Panc1 (cell line): ENCODE measurements around the gene SLC44A3. TPM values are rescaled to one million over a fixed set of nuclear protein-coding genes. Genes with fewer than 3 reads are reported as not detected.

Experiments
- ATAC-seq: fragments of 200-7000 bp; cut with Tn5 transposase; 2 replicates; pipeline ENCODE4 v1.9.1; 2020; ENCODE audit warnings: mild to moderate bottlenecking, moderate library complexity
- BruUV-seq: library from RNA; stranded (reverse); fragments of 400-500 nt; replicated peaks from 2 replicates; lab custom pipeline; 2021; lab: Mats Ljungman, UMichigan
- CTCF ChIA-PET: fragments of 300-600 bp; sonication (Branson Sonifier 250); formaldehyde crosslinking; loops from one replicate; lab custom pipeline; 2022; ENCODE audit warnings: antibody characterized with exemption; lab: Charles Lee
- POLR2A ChIA-PET: fragments of 300-600 bp; sonication (Branson Sonifier 250); formaldehyde crosslinking; loops from one replicate; lab custom pipeline; 2022; ENCODE audit warnings: antibody characterized with exemption; lab: Charles Lee
- DNase-seq: peaks from one replicate; pipeline ENCODE4 v3.0.0-alpha.2; 2010; ENCODE audit warnings: low read depth, low spot score
- H3K27ac ChIP-seq: 2 replicates; pipeline ENCODE4 v1.5.1; 2011; ENCODE audit warnings: mild to moderate bottlenecking, low read length, inconsistent platforms
- H3K27me3 ChIP-seq: fragments of 200-500 bp; sonication (Bioruptor generic); 2 replicates; pipeline ENCODE4 v1.6.0; 2014; ENCODE audit warnings: low read length, inconsistent platforms; ENCODE audit not compliant: control insufficient read depth, insufficient read depth
- H3K36me3 ChIP-seq: fragments of 200-500 bp; sonication (Bioruptor generic); 2 replicates; pipeline ENCODE4 v1.5.1; 2014; ENCODE audit warnings: inconsistent platforms, mild to moderate bottlenecking, low read length, moderate library complexity; ENCODE audit not compliant: control insufficient read depth, insufficient read depth
- H3K4me1 ChIP-seq: 2 replicates; pipeline ENCODE4 v1.5.1; 2011; ENCODE audit warnings: inconsistent platforms, mild to moderate bottlenecking, low read length, moderate library complexity; ENCODE audit not compliant: control insufficient read depth, insufficient read depth
- H3K4me3 ChIP-seq, 2 experiments: 2 replicates each; pipeline ENCODE4 v1.5.1; 2011 to 2012; ENCODE audit warnings: low read depth in 2 of 2, low read length in 2 of 2, mild to moderate bottlenecking in 2 of 2, inconsistent platforms in 1 of 2, moderate library complexity in 1 of 2
- H3K9me3 ChIP-seq: fragments of 200-500 bp; sonication (Bioruptor generic); 2 replicates; pipeline ENCODE4 v1.5.1; 2014; ENCODE audit warnings: low read depth, mild to moderate bottlenecking, inconsistent platforms, low read length, moderate library complexity; ENCODE audit not compliant: control insufficient read depth, insufficient read depth
- CTCF ChIP-seq: fragments of 450-650 bp; IDR thresholded peaks from 2 replicates; pipeline ENCODE4 v1.5.1; 2017; ENCODE audit warnings: mild to moderate bottlenecking
- POLR2AphosphoS5 ChIP-seq: IDR thresholded peaks from 2 replicates; pipeline ENCODE4 v1.6.1; 2012; ENCODE audit warnings: mild to moderate bottlenecking, low read depth, low read length, moderate library complexity
- REST ChIP-seq, 2 experiments: IDR thresholded peaks; 2 replicates each; pipeline ENCODE4 v1.6.1; 2011 to 2012; ENCODE audit warnings: low read depth in 2 of 2, control low read depth in 1 of 2, low read length in 1 of 2, mild to moderate bottlenecking in 1 of 2, moderate library complexity in 1 of 2; ENCODE audit not compliant: insufficient read depth in 1 of 2
- SIN3A ChIP-seq: IDR thresholded peaks from 2 replicates; pipeline ENCODE4 v1.6.1; 2012; ENCODE audit warnings: low read depth, mild to moderate bottlenecking, low read length, moderate library complexity, borderline replicate concordance; ENCODE audit not compliant: insufficient read depth
- TCF7L2 ChIP-seq: IDR thresholded peaks from 2 replicates; pipeline ENCODE4 v1.6.1; 2011; ENCODE audit warnings: mild to moderate bottlenecking, low read depth, low read length, inconsistent platforms
- in situ Hi-C: cut with HindIII; loops from 2 replicates; pipeline ENCODE4 v1.10.0; 2016; ENCODE audit warnings: low sequenced_read_pairs, low pct_unique_long_range_greater_than_20kb
- intact Hi-C: fragments of 100-400 bp; cut with micrococcal nuclease; formaldehyde crosslinking; loops from one replicate; pipeline ENCODE4 v1.10.0; 2022; ENCODE audit not compliant: unreplicated experiment
- total RNA-seq: library from RNA; stranded (reverse); gene quantifications from one replicate; pipeline ENCODE4 v1.2.1, GENCODE V29; 2021; ENCODE audit not compliant: unreplicated experiment

The SLC44A3 gene
- total RNA-seq, 1 experiment from 2014 or later, result 1.3 TPM

- Histone ChIP-seq H3K4me3 (no peak overlapping the region), H3K27ac (no peak overlapping the region), H3K4me1 (no peaks in the 10 kb centered on the region), H3K27me3 (no peaks in the 10 kb centered on the region), H3K9me3 (no peaks in the 10 kb centered on the region), H3K36me3 (peaks cover 3% of the 10 kb centered on the region; the same call in 1 of the 2 replicates)
- TF ChIP-seq CTCF, result no peak
- TF ChIP-seq REST (IDR thresholded peaks at IDR 0.05; ENCODE audit: insufficient read depth in 1 of 2, low read depth in 2 of 2, low read length in 1 of 2), result no peak
- TF ChIP-seq POLR2AphosphoS5, result no peak
- no peak for TF ChIP-seq SIN3A
- TF ChIP-seq TCF7L2, result no peak
- DNase-seq, result no peak
- POLR2A ChIA-PET, result no interaction called here
- CTCF ChIA-PET, result no interaction called here
- BruUV-seq, result no TSS peak
- no peak for ATAC-seq
- in situ Hi-C loops (no loop called here), intact Hi-C loops (no loop called here)
Measured at GRCh38 chr1:94894630-94895029, 74.5 kb downstream of the SLC44A3 start.

- Histone ChIP-seq H3K4me1 (no peaks in the 10 kb centered on the region), H3K27ac (no peak overlapping the region), H3K4me3 (no peak overlapping the region), H3K27me3 (no peaks in the 10 kb centered on the region), H3K36me3 (peaks cover 3% of the 10 kb centered on the region; the same call in 1 of the 2 replicates), H3K9me3 (no peaks in the 10 kb centered on the region)
- in situ Hi-C loops (no loop called here), intact Hi-C loops (no loop called here)
- TF ChIP-seq TCF7L2, result no peak
- no peak for TF ChIP-seq CTCF
- TF ChIP-seq POLR2AphosphoS5, result no peak
- no peak for TF ChIP-seq REST (IDR thresholded peaks at IDR 0.05; ENCODE audit: insufficient read depth in 1 of 2, low read depth in 2 of 2, low read length in 1 of 2)
- no peak for TF ChIP-seq SIN3A
- no peak for DNase-seq
- ChIA-PET POLR2A (no interaction called here), CTCF (no interaction called here)
- BruUV-seq, result no TSS peak
- ATAC-seq, result no peak
Measured at GRCh38 chr1:94895518-94895917, 75.4 kb downstream of the SLC44A3 start.
